Neural progenitor cell (in vitro differentiated cells): ENCODE results near the gene UBE3C. TPM values are rescaled to one million over a fixed set of nuclear protein-coding genes. Genes with fewer than 3 reads are reported as not detected.

Source experiments
- DNase-seq: peaks from one replicate; pipeline ENCODE4 v3.0.0-alpha.2; 2016; ENCODE audit warnings: low spot score
- H2AFZ ChIP-seq: fragments of 200-600 bp; sonication (generic); replicated peaks from 2 replicates; pipeline ENCODE4 v1.6.1; 2016; ENCODE audit warnings: antibody characterized with exemption
- H3F3A ChIP-seq: fragments of 200-600 bp; sonication (generic); 2 replicates; pipeline ENCODE4 v1.6.1; 2016; ENCODE audit warnings: antibody characterized with exemption, low read depth
- H3K27ac ChIP-seq: fragments of 200-600 bp; sonication (generic); 2 replicates; pipeline ENCODE4 v1.5.1; 2016; ENCODE audit warnings: mild to moderate bottlenecking
- H3K27me3 ChIP-seq: fragments of 200-600 bp; sonication (generic); 2 replicates; pipeline ENCODE4 v1.6.1; 2016; ENCODE audit warnings: mild to moderate bottlenecking, moderate library complexity
- H3K36me3 ChIP-seq: fragments of 200-600 bp; sonication (generic); 2 replicates; pipeline ENCODE4 v1.5.1; 2016
- H3K4me1 ChIP-seq: fragments of 200-600 bp; sonication (generic); 2 replicates; pipeline ENCODE4 v1.6.1; 2016; ENCODE audit warnings: mixed run types
- H3K4me2 ChIP-seq: fragments of 200-600 bp; sonication (generic); 2 replicates; pipeline ENCODE4 v1.6.1; 2016
- H3K4me3 ChIP-seq: fragments of 200-600 bp; sonication (generic); 2 replicates; pipeline ENCODE4 v1.5.1; 2016
- H3K79me2 ChIP-seq: fragments of 200-600 bp; sonication (generic); 2 replicates; pipeline ENCODE4 v1.6.1; 2016; ENCODE audit warnings: low read depth
- H3K9ac ChIP-seq: fragments of 200-600 bp; sonication (generic); 2 replicates; pipeline ENCODE4 v1.6.1; 2016
- H3K9me3 ChIP-seq: fragments of 200-600 bp; sonication (generic); 2 replicates; pipeline ENCODE4 v1.5.1; 2016; ENCODE audit warnings: low read depth
- H4K20me1 ChIP-seq: fragments of 200-600 bp; sonication (generic); 2 replicates; pipeline ENCODE4 v1.6.1; 2016; ENCODE audit warnings: low read depth
- H3K27ac Mint-ChIP-seq: 3 replicates; pipeline ENCODE4 v1.8.0; 2021; ENCODE audit warnings: mixed read lengths
- H3K27me3 Mint-ChIP-seq: 2 replicates; pipeline ENCODE4 v1.8.0; 2022; ENCODE audit warnings: low read depth, mild to moderate bottlenecking, inconsistent platforms, moderate library complexity, mixed read lengths; ENCODE audit not compliant: insufficient read depth
- H3K36me3 Mint-ChIP-seq: 3 replicates; pipeline ENCODE4 v1.8.0; 2021; ENCODE audit warnings: mixed read lengths
- H3K4me1 Mint-ChIP-seq: 3 replicates; pipeline ENCODE4 v1.8.0; 2021; ENCODE audit warnings: mixed read lengths
- H3K4me3 Mint-ChIP-seq: 3 replicates; pipeline ENCODE4 v1.8.0; 2021; ENCODE audit warnings: mild to moderate bottlenecking, moderate library complexity, mixed read lengths
- H3K9me3 Mint-ChIP-seq: 3 replicates; pipeline ENCODE4 v1.8.0; 2020; ENCODE audit warnings: mixed read lengths
- EZH2 ChIP-seq: fragments of 200-600 bp; sonication (generic); IDR thresholded peaks from 2 replicates; pipeline ENCODE4 v1.6.1; 2017; ENCODE audit warnings: antibody characterized with exemption, mild to moderate bottlenecking, moderate library complexity
- EZH2phosphoT487 ChIP-seq: fragments of 200-600 bp; sonication (generic); IDR thresholded peaks from 2 replicates; pipeline ENCODE4 v1.6.1; 2017; ENCODE audit warnings: antibody characterized with exemption
- total RNA-seq: library from RNA; depleted of rRNA; stranded (reverse); fragments of >200 nt; gene quantifications from 2 replicates; pipeline ENCODE4 v1.2.3, GENCODE V29; 2015; ENCODE audit warnings: low replicate concordance
- TF ChIP-seq, protein P1 (sequence below): fragments of 200-600 bp; sonication (generic); IDR thresholded peaks from 2 replicates; pipeline ENCODE4 v1.5.1; 2017; ENCODE audit warnings: antibody characterized with exemption, mild to moderate bottlenecking

Gene UBE3C
- total RNA-seq, 1 donor from 2014 or later, result 65.9 TPM

DNA sequence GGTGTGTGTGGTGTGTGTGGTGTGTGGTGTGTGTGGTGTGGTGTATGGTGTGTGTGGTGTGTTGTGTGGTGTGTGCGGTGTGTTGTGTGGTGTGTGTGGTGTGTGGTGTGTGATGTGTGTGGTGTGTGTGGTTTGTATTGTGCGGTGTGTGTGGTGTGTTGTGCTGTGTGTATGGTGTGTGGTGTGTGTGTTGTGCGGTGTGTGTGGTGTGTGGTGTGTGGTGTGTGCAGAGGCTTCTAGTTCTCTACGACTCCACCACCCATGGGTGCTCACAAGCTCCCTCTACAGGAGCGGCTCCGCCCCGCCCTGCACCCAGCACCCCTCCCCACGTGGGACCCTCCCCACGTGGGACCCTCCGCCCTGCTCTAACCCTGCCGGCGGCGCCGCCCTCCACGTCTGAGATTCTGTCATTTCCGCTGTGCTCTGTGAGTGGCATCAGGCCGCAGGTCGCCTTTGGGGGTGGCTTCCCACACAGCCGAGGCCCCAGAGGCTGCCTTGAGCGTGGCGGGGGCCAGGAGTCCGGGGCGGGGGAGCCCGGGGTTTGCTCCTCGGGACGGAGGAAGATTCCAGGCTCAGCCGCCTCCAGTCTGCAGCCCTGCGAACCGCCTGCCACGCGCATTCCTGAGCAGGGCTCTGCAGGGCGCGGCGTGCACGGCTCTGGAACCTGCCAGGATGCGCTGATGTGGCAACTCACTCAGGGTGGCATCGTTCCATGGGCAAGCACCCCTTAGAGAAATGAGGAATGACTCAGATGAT is 161.1 kb downstream of the UBE3C start:
- Mint-ChIP-seq H3K36me3 (no peaks in the 10 kb centered on the region), H3K27me3 (peaks cover 12% of the 10 kb centered on the region), H3K9me3 (peaks cover 6% of the 10 kb centered on the region), H3K4me1 (peaks cover 8% of the 10 kb centered on the region), H3K4me3 (peak overlapping the region; percentile 54), H3K27ac (peak overlapping the region; percentile 46)
- Histone ChIP-seq H3K4me3 (no peak overlapping the region), H4K20me1 (no peaks in the 10 kb centered on the region), H3K4me1 (no peaks in the 10 kb centered on the region), H3K36me3 (no peaks in the 10 kb centered on the region), H3K9me3 (no peaks in the 10 kb centered on the region), H3K79me2 (no peaks in the 10 kb centered on the region), H3F3A (no peaks in the 10 kb centered on the region), H3K27ac (no peak overlapping the region), H3K9ac (no peak overlapping the region), H3K27me3 (no peaks in the 10 kb centered on the region), H3K4me2 (no peak overlapping the region), H2AFZ (no peak overlapping the region)
- TF ChIP-seq EZH2phosphoT487, result no peak
- TF ChIP-seq, protein P1, sequence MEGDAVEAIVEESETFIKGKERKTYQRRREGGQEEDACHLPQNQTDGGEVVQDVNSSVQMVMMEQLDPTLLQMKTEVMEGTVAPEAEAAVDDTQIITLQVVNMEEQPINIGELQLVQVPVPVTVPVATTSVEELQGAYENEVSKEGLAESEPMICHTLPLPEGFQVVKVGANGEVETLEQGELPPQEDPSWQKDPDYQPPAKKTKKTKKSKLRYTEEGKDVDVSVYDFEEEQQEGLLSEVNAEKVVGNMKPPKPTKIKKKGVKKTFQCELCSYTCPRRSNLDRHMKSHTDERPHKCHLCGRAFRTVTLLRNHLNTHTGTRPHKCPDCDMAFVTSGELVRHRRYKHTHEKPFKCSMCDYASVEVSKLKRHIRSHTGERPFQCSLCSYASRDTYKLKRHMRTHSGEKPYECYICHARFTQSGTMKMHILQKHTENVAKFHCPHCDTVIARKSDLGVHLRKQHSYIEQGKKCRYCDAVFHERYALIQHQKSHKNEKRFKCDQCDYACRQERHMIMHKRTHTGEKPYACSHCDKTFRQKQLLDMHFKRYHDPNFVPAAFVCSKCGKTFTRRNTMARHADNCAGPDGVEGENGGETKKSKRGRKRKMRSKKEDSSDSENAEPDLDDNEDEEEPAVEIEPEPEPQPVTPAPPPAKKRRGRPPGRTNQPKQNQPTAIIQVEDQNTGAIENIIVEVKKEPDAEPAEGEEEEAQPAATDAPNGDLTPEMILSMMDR, result peak; percentile 5
- DNase-seq, result no peak

DNA sequence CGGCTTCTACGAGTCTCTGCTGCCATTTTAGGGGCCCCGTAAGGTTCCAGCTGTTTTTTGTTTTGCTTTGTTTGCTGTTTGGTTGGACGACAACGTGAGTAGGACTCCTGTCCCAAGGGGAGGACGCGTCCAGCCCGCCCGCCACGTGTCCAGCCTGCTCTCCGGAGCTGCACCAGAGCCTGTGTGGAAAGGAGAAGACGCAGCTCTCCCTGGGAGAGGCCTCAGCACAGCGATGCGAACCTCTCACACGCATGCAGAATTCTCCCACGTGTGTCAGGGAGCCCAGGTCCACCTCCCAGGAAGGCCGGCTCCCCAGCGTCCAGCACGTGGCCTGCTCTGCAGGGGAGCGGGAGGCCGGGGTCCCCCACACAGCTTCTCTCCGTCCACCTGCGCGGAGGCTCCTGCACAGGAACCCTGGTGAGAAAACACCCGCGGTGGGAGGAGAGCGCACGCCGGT is 161.7 kb downstream of the UBE3C start:
- no peak overlapping the region for H2AFZ ChIP-seq
- no peak overlapping the region for H3K4me3 Mint-ChIP-seq

DNA sequence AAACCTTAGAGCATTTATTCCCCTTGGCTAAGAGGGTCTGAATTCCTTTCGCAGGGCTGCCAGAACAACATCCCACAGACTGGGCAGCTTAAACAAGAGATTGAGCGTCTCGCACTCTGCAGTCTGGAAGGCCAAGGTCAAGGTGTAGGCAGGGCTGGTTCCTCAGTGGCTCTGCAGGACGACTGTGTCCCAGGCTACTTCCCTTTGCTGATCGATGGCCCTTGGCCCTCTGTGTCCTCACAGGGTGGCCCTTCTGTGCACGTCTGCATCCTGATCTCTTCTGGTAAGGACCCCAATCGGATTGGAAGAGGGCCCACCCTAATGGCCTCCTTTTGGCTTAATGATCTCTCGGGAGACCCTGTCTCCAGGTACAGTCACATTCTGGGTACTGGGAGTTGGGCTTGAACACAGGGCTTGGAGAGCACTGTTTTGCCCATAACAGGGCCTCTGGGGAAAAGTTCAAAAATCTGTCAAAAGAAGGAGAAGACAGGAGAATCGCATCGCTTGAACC is 162.9 kb downstream of the UBE3C start:
- DNase-seq, result no peak
- TF ChIP-seq, protein P1, result no peak
- TF ChIP-seq EZH2, result no peak
- TF ChIP-seq EZH2phosphoT487, result no peak
- Histone ChIP-seq H3K79me2 (no peaks in the 10 kb centered on the region), H3K4me1 (no peaks in the 10 kb centered on the region), H3K4me2 (no peak overlapping the region), H4K20me1 (no peaks in the 10 kb centered on the region), H3K9me3 (no peaks in the 10 kb centered on the region), H3K36me3 (no peaks in the 10 kb centered on the region), H2AFZ (no peak overlapping the region), H3K9ac (no peak overlapping the region), H3K27me3 (no peaks in the 10 kb centered on the region), H3K27ac (no peak overlapping the region), H3F3A (no peaks in the 10 kb centered on the region), H3K4me3 (no peak overlapping the region)
- Mint-ChIP-seq H3K9me3 (peaks cover 6% of the 10 kb centered on the region), H3K4me1 (peaks cover 11% of the 10 kb centered on the region), H3K36me3 (no peaks in the 10 kb centered on the region), H3K4me3 (no peak overlapping the region), H3K27me3 (peaks cover 9% of the 10 kb centered on the region), H3K27ac (peak overlapping the region; percentile 23)

More for the DNA sequence above, 161.7 kb downstream of the UBE3C start:
- Histone ChIP-seq H3K27me3 (no peaks in the 10 kb centered on the region), H3K4me3 (no peak overlapping the region), H3K4me2 (no peak overlapping the region), H4K20me1 (no peaks in the 10 kb centered on the region), H3K4me1 (no peaks in the 10 kb centered on the region), H3K9me3 (no peaks in the 10 kb centered on the region), H3K36me3 (no peaks in the 10 kb centered on the region), H3F3A (no peaks in the 10 kb centered on the region), H3K79me2 (no peaks in the 10 kb centered on the region), H3K27ac (no peak overlapping the region), H3K9ac (no peak overlapping the region)
- Mint-ChIP-seq H3K27me3 (peaks cover 12% of the 10 kb centered on the region), H3K9me3 (peaks cover 6% of the 10 kb centered on the region), H3K27ac (no peak overlapping the region), H3K36me3 (no peaks in the 10 kb centered on the region), H3K4me1 (peaks cover 8% of the 10 kb centered on the region)
- TF ChIP-seq EZH2, result no peak
- TF ChIP-seq, protein P1, result no peak
- TF ChIP-seq EZH2phosphoT487, result no peak
- no peak for DNase-seq
